Stimulated activated CD4-positive, alpha-beta T cell treated with anti-CD3 and anti-CD28 coated beads, Interleukin-1b, Interleukin-23, amount 100 ng/mL, for 1 hour (primary cell): ENCODE data around the gene CD226.

Source experiments
- DNase-seq, 2 donors: peaks; one replicate each; pipeline ENCODE4 v3.0.0-alpha.2; 2020; ENCODE audit warnings: low read depth in 2 of 2

The CD226 gene

GRCh38 chr18:69814861-69815385 is 132.8 kb downstream of the CD226 start:
- DNase-seq, result no peak

- DNase-seq, result no peak
Observed at GRCh38 chr18:69813559-69813958, 134.1 kb downstream of the CD226 start.

GRCh38 chr18:69808399-69808798 is 139.3 kb downstream of the CD226 start:
- DNase-seq, result no peak

- DNase-seq, result no peak
Observed at GRCh38 chr18:69804776-69805501, 142.7 kb downstream of the CD226 start.
